ENCODE measurements around the gene SLC7A8. TPM values are rescaled to one million over a fixed set of nuclear protein-coding genes. Genes with fewer than 3 reads are reported as not detected.

Gene SLC7A8
- total and polyA plus RNA-seq, 4 donors = 2.6 to 9.8 (median 5.4) TPM

DNA sequence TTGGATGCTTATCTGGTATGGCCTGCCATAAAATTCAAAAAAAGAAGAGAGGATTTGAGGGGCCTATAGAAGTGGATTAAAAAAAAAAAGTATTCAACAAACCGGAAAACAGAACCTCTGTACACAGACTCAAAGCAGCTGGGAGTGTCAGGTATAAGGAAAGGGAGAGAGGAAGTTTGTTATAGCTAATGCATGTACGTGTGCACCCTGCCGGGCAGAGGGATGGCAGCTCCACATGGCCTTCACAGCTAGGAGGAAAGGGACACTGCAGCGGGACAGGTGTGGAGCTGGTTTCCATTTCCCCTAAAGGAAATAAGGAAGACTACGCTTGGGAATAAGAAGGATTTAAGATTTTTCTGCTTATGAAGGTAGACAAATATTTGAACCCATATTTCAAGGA lies 21.5 kb downstream of the SLC7A8 start:
- H3K4me1 ChIP-seq (ENCODE audit: control insufficient read depth in 4 of 4, insufficient read depth in 4 of 4, low read length in 3 of 4) = peaks cover 0 to 4% (median 0%) of the 10 kb centered on the region in 4 donors
- H3K36me3 ChIP-seq (ENCODE audit: control insufficient read depth in 4 of 4, insufficient read depth in 3 of 4, low read depth in 1 of 4, low read length in 3 of 4) = no peaks in the 10 kb centered on the region
- DNase-seq (ENCODE audit: low spot score) = no peak
- no peak overlapping the region for H3K4me3 ChIP-seq (ENCODE audit: low read depth in 1 of 3, low read length in 3 of 3)
- TF ChIP-seq, protein P1, sequence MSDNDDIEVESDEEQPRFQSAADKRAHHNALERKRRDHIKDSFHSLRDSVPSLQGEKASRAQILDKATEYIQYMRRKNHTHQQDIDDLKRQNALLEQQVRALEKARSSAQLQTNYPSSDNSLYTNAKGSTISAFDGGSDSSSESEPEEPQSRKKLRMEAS (IDR thresholded peaks at IDR 0.05) = no peak
- no peak for TF ChIP-seq YY1 (IDR thresholded peaks at IDR 0.05)
- TF ChIP-seq FOXA2 (IDR thresholded peaks at IDR 0.05) = no peak
- TF ChIP-seq SP1 (IDR thresholded peaks at IDR 0.05) = no peak
- TF ChIP-seq HNF4G (IDR thresholded peaks at IDR 0.05) = no peak
- WGBS = 70% methylated on average over 5 of the region's 5 CpGs
- H3K27ac ChIP-seq (ENCODE audit: low read depth in 1 of 2, low read length in 2 of 2) = no peak overlapping the region
- peaks cover 0 to 5% (median 0%) of the 10 kb centered on the region in 4 donors for H3K27me3 ChIP-seq (ENCODE audit: control insufficient read depth in 4 of 4, insufficient read depth in 4 of 4, low read length in 3 of 4)
- H3K9me3 ChIP-seq (ENCODE audit: control insufficient read depth in 4 of 4, low read length in 3 of 4) = no peaks in the 10 kb centered on the region
- no peak overlapping the region for H3K9ac ChIP-seq (ENCODE audit: low read depth in 1 of 2, low read length in 2 of 2)

- 55% methylated on average over 11 of the region's 11 CpGs for WGBS
- H3K9ac ChIP-seq (ENCODE audit: low read depth in 1 of 2, low read length in 2 of 2) = no peak overlapping the region
These were observed 22.4 kb downstream of the SLC7A8 start for GRCh38 chr14:23160924-23161522.

DNA sequence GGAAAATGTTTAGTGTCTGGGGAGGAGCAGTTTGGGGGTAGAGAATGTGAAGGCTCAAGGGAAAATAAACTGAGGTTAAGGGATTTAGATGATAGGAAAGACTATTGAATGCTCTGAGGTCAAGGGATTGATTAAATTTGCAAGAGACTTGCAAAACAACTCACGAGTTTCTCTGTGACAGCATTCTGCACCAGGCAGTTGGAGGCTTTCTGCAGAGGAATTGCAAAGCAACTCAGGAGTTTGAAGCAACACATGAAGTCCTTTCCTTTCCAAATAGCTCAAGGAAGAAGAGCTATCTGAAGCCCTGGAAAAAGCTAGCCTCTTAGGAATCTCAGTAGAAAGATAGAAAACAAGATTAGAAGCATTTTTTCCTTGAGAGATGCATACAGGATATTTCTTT lies 23.9 kb downstream of the SLC7A8 start:
- Histone ChIP-seq H3K27ac (ENCODE audit: low read depth in 1 of 2, low read length in 2 of 2) (no peak overlapping the region), H3K9me3 (ENCODE audit: control insufficient read depth in 4 of 4, low read length in 3 of 4) (no peaks in the 10 kb centered on the region), H3K4me1 (ENCODE audit: control insufficient read depth in 4 of 4, insufficient read depth in 4 of 4, low read length in 3 of 4) (peaks cover 0 to 4% (median 1%) of the 10 kb centered on the region in 4 donors), H3K36me3 (ENCODE audit: control insufficient read depth in 4 of 4, insufficient read depth in 3 of 4, low read depth in 1 of 4, low read length in 3 of 4) (no peaks in the 10 kb centered on the region), H3K27me3 (ENCODE audit: control insufficient read depth in 4 of 4, insufficient read depth in 4 of 4, low read length in 3 of 4) (no peaks in the 10 kb centered on the region), H3K4me3 (ENCODE audit: low read depth in 1 of 3, low read length in 3 of 3) (no peak overlapping the region), H3K9ac (ENCODE audit: low read depth in 1 of 2, low read length in 2 of 2) (no peak overlapping the region)
- TF ChIP-seq SP1 (IDR thresholded peaks at IDR 0.05) (no peak), FOXA1 (IDR thresholded peaks at IDR 0.05) (no peak), ZBTB33 (IDR thresholded peaks at IDR 0.05) (no peak), HNF4G (IDR thresholded peaks at IDR 0.05) (no peak), NR2F2 (IDR thresholded peaks at IDR 0.05) (no peak), TAF1 (conservative IDR thresholded peaks at IDR 0.05) (no peak), FOXA2 (IDR thresholded peaks at IDR 0.05) (no peak), JUND (IDR thresholded peaks at IDR 0.05) (no peak)
- TF ChIP-seq, protein P2, sequence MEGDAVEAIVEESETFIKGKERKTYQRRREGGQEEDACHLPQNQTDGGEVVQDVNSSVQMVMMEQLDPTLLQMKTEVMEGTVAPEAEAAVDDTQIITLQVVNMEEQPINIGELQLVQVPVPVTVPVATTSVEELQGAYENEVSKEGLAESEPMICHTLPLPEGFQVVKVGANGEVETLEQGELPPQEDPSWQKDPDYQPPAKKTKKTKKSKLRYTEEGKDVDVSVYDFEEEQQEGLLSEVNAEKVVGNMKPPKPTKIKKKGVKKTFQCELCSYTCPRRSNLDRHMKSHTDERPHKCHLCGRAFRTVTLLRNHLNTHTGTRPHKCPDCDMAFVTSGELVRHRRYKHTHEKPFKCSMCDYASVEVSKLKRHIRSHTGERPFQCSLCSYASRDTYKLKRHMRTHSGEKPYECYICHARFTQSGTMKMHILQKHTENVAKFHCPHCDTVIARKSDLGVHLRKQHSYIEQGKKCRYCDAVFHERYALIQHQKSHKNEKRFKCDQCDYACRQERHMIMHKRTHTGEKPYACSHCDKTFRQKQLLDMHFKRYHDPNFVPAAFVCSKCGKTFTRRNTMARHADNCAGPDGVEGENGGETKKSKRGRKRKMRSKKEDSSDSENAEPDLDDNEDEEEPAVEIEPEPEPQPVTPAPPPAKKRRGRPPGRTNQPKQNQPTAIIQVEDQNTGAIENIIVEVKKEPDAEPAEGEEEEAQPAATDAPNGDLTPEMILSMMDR (IDR thresholded peaks at IDR 0.05; ENCODE audit: low read depth, low read length, missing input control) = no peak
- TF ChIP-seq, protein P1 (IDR thresholded peaks at IDR 0.05) = no peak
- TF ChIP-seq, protein P3, sequence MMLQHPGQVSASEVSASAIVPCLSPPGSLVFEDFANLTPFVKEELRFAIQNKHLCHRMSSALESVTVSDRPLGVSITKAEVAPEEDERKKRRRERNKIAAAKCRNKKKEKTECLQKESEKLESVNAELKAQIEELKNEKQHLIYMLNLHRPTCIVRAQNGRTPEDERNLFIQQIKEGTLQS (IDR thresholded peaks at IDR 0.05) = no peak
- WGBS = 71% methylated on average over 1 of the region's 1 CpG
- DNase-seq (ENCODE audit: low spot score) = no peak

More at GRCh38 chr14:23160924-23161522, 22.4 kb downstream of the SLC7A8 start:
- TF ChIP-seq, protein P4, sequence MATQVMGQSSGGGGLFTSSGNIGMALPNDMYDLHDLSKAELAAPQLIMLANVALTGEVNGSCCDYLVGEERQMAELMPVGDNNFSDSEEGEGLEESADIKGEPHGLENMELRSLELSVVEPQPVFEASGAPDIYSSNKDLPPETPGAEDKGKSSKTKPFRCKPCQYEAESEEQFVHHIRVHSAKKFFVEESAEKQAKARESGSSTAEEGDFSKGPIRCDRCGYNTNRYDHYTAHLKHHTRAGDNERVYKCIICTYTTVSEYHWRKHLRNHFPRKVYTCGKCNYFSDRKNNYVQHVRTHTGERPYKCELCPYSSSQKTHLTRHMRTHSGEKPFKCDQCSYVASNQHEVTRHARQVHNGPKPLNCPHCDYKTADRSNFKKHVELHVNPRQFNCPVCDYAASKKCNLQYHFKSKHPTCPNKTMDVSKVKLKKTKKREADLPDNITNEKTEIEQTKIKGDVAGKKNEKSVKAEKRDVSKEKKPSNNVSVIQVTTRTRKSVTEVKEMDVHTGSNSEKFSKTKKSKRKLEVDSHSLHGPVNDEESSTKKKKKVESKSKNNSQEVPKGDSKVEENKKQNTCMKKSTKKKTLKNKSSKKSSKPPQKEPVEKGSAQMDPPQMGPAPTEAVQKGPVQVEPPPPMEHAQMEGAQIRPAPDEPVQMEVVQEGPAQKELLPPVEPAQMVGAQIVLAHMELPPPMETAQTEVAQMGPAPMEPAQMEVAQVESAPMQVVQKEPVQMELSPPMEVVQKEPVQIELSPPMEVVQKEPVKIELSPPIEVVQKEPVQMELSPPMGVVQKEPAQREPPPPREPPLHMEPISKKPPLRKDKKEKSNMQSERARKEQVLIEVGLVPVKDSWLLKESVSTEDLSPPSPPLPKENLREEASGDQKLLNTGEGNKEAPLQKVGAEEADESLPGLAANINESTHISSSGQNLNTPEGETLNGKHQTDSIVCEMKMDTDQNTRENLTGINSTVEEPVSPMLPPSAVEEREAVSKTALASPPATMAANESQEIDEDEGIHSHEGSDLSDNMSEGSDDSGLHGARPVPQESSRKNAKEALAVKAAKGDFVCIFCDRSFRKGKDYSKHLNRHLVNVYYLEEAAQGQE (IDR thresholded peaks at IDR 0.05) = no peak
- peak in 1 of 2 donors; percentile 8 for TF ChIP-seq RXRA (IDR thresholded peaks at IDR 0.05)
- H3K4me1 ChIP-seq (ENCODE audit: control insufficient read depth in 4 of 4, insufficient read depth in 4 of 4, low read length in 3 of 4) = peaks cover 0 to 4% (median 0%) of the 10 kb centered on the region in 4 donors
- H3K27me3 ChIP-seq (ENCODE audit: control insufficient read depth in 4 of 4, insufficient read depth in 4 of 4, low read length in 3 of 4) = no peaks in the 10 kb centered on the region
- no peaks in the 10 kb centered on the region for H3K9me3 ChIP-seq (ENCODE audit: control insufficient read depth in 4 of 4, low read length in 3 of 4)
- no peaks in the 10 kb centered on the region for H3K36me3 ChIP-seq (ENCODE audit: control insufficient read depth in 4 of 4, insufficient read depth in 3 of 4, low read depth in 1 of 4, low read length in 3 of 4)
- H3K4me3 ChIP-seq (ENCODE audit: low read depth in 1 of 3, low read length in 3 of 3) = no peak overlapping the region
- no peak overlapping the region for H3K27ac ChIP-seq (ENCODE audit: low read depth in 1 of 2, low read length in 2 of 2)
- DNase-seq (ENCODE audit: low spot score) = no peak

Measured in liver (tissue), 9 donors.